K562 (cell line): ENCODE results near the gene SRD5A2. TPM values are rescaled to one million over a fixed set of nuclear protein-coding genes. Genes with fewer than 3 reads are reported as not detected.

Experiments
- ATAC-seq: fragments of 200-7000 bp; cut with Tn5 transposase; 3 replicates; pipeline ENCODE4 v1.9.1; 2020; ENCODE audit warnings: moderate library complexity
- BruUV-seq: library from RNA; stranded (reverse); fragments of 400-500 nt; replicated peaks from 2 replicates; lab custom pipeline; 2021; lab: Mats Ljungman, UMichigan
- CTCF ChIA-PET: fragments of 300-600 bp; formaldehyde crosslinking; extraction: SDS; loops from one replicate; lab custom pipeline; 2021; ENCODE audit warnings: low intra/inter-chr PET ratio; lab: Yijun Ruan, JAX
- POLR2A ChIA-PET: fragments of 300-600, 350-650 bp; sonication (Branson Sonifier 250); formaldehyde crosslinking; extraction: SDS; loops from one replicate; lab custom pipeline; 2021; ENCODE audit warnings: antibody characterized with exemption, inconsistent platforms; lab: Yijun Ruan, JAX
- DNase-seq, 4 experiments: peaks; one replicate each; pipeline versions ENCODE4 v3.0.0 to v3.0.0-alpha.2; 2011 to 2018; ENCODE audit warnings: low spot score in 3 of 4, mixed read lengths in 3 of 4; ENCODE audit errors: extremely low read depth in 1 of 4
- FAIRE-seq: peaks from 2 replicates; lab custom pipeline; 2011; peaks lifted over from hg19 to GRCh38; lab: Jason Lieb, UNC
- H2AFZ ChIP-seq: 2 replicates; pipeline ENCODE4 v1.6.0; 2011; ENCODE audit warnings: low read depth, low read length, control low read depth, inconsistent platforms
- H3K27ac ChIP-seq: fragments of 200-600 bp; 3 replicates; pipeline ENCODE4 v1.8.0; 2011; ENCODE audit warnings: low read depth, mild to moderate bottlenecking, control low read depth, inconsistent platforms, low read length, moderate library complexity, mixed read lengths; ENCODE audit errors: extremely low read depth
- H3K27me3 ChIP-seq, 2 experiments: fragments of 300-600 bp in 1 of 2; 2 replicates in 1 of 2; 3 replicates in 1 of 2; pipeline versions ENCODE4 v1.6.0 to v1.8.0; 2011; ENCODE audit warnings: inconsistent platforms in 2 of 2, low read length in 2 of 2, mild to moderate bottlenecking in 1 of 2, mixed read lengths in 1 of 2, moderate library complexity in 1 of 2; ENCODE audit not compliant: control insufficient read depth in 2 of 2, insufficient read depth in 2 of 2
- H3K36me3 ChIP-seq: fragments of 300-600 bp; 3 replicates; pipeline ENCODE4 v1.8.0; 2011; ENCODE audit warnings: mild to moderate bottlenecking, low read length, inconsistent platforms; ENCODE audit not compliant: control insufficient read depth, insufficient read depth
- H3K4me1 ChIP-seq, 2 experiments: fragments of 200-600 bp in 1 of 2; replicated peaks in 1 of 2; 2 replicates in 1 of 2; 3 replicates in 1 of 2; pipeline versions ENCODE4 v1.5.1 to v1.8.0; 2011; ENCODE audit warnings: inconsistent platforms in 2 of 2, low read length in 2 of 2, mild to moderate bottlenecking in 1 of 2, mixed read lengths in 1 of 2, moderate library complexity in 1 of 2; ENCODE audit not compliant: control insufficient read depth in 2 of 2, insufficient read depth in 2 of 2
- H3K4me2 ChIP-seq: 2 replicates; pipeline ENCODE4 v1.6.1; 2011; ENCODE audit warnings: low read length, control low read depth, inconsistent platforms, mixed read lengths; ENCODE audit not compliant: insufficient read depth
- H3K4me3 ChIP-seq: fragments of 200-600 bp; sonication (generic), shearing (Covaris generic); 2 replicates; pipeline ENCODE4 v1.5.1; 2016; ENCODE audit warnings: control low read depth, inconsistent platforms
- H3K79me2 ChIP-seq: fragments of 200-600 bp; 3 replicates; pipeline ENCODE4 v1.8.0; 2011; ENCODE audit warnings: low read length, inconsistent platforms; ENCODE audit not compliant: control insufficient read depth, insufficient read depth
- H3K9ac ChIP-seq, 2 experiments: 2 replicates each; pipeline versions ENCODE4 v1.6.0 to v1.6.1; 2011; ENCODE audit warnings: low read depth in 2 of 2, low read length in 2 of 2, control low read depth in 1 of 2, inconsistent platforms in 1 of 2, mild to moderate bottlenecking in 1 of 2, mixed read lengths in 1 of 2; ENCODE audit not compliant: insufficient read depth in 1 of 2
- H3K9me1 ChIP-seq: one replicate; pipeline ENCODE4 v1.6.0; 2011; ENCODE audit warnings: inconsistent platforms, mild to moderate bottlenecking, low read length, moderate library complexity; ENCODE audit not compliant: control insufficient read depth, insufficient read depth
- H3K9me3 ChIP-seq: replicated peaks from 2 replicates; pipeline ENCODE4 v1.5.1; 2011; ENCODE audit warnings: low read depth, low read length, inconsistent platforms; ENCODE audit not compliant: control insufficient read depth, insufficient read depth
- H4K20me1 ChIP-seq: replicated peaks from 2 replicates; pipeline ENCODE4 v1.6.1; 2011; ENCODE audit warnings: low read length, inconsistent platforms, mixed read lengths; ENCODE audit not compliant: control insufficient read depth, insufficient read depth
- ATF6 ChIP-seq: sonication (generic); formaldehyde crosslinking; IDR thresholded peaks from 2 replicates; pipeline ENCODE4 v1.4.0; 2020; ENCODE audit warnings: mild to moderate bottlenecking, missing genetic modification reagents
- HNRNPH1 ChIP-seq: fragments of 200-400 bp; formaldehyde crosslinking; optimal IDR thresholded peaks from 2 replicates; pipeline ENCODE3; 2017; ENCODE audit warnings: low read depth, mild to moderate bottlenecking, low read length, moderate library complexity
- HNRNPUL1 ChIP-seq: fragments of 200-400 bp; formaldehyde crosslinking; IDR thresholded peaks from 2 replicates; pipeline ENCODE4 v1.6.1; 2017; ENCODE audit warnings: low read length
- MAFF ChIP-seq: IDR thresholded peaks from 2 replicates; pipeline ENCODE4 v1.6.1; 2012; ENCODE audit warnings: low read length, improper control_type of control experiment
- MNT ChIP-seq, 2 experiments: fragments of 450-650 bp; conservative IDR thresholded peaks; 2 replicates each; pipeline ENCODE4 v1.6.1; 2017; ENCODE audit warnings: mild to moderate bottlenecking in 2 of 2, moderate library complexity in 2 of 2
- PHF20 ChIP-seq: fragments of 450-650 bp; IDR thresholded peaks from 2 replicates; pipeline ENCODE4 v1.6.1; 2018; ENCODE audit not compliant: partially characterized antibody
- RBM15 ChIP-seq: fragments of 200-400 bp; formaldehyde crosslinking; IDR thresholded peaks from 2 replicates; pipeline ENCODE4 v1.6.1; 2018; ENCODE audit warnings: mild to moderate bottlenecking, low read length, moderate library complexity; ENCODE audit not compliant: insufficient read depth
- RBM25 ChIP-seq: fragments of 200-400 bp; formaldehyde crosslinking; IDR thresholded peaks from 2 replicates; pipeline ENCODE4 v1.6.1; 2018; ENCODE audit warnings: low read length, low read depth, moderate library complexity; ENCODE audit not compliant: severe bottlenecking
- TBL1XR1 ChIP-seq, 2 experiments: IDR thresholded peaks; 2 replicates each; pipeline ENCODE4 v1.6.1; 2012; ENCODE audit warnings: improper control_type of control experiment in 2 of 2, low read length in 2 of 2, mild to moderate bottlenecking in 1 of 2
- ZBED1 ChIP-seq: IDR thresholded peaks from 2 replicates; pipeline ENCODE4 v1.6.1; 2014
- ZNF143 ChIP-seq: sonication (generic); formaldehyde crosslinking; IDR thresholded peaks from 2 replicates; pipeline ENCODE4 v1.9.0; 2022; ENCODE audit warnings: mild to moderate bottlenecking, missing genetic modification reagents
- ZNF79 ChIP-seq: fragments of 250-450 bp; sonication (Bioruptor Pico); IDR thresholded peaks from 2 replicates; pipeline ENCODE4 v1.4.0; 2020; ENCODE audit warnings: low read depth, mild to moderate bottlenecking, moderate library complexity
- WGBS: fragments of 100-300 bp; shearing (Covaris generic); methylation state at CpG from one replicate; pipeline ENCODE4 v1.1.6; 2016; ENCODE audit warnings: low coverage, mixed read lengths; ENCODE audit not compliant: insufficient coverage; ENCODE audit errors: missing lambda C conversion rate; 5-methylcytosine and 5-hydroxymethylcytosine counted together
- in situ Hi-C: fragments of 300-500 bp; cut with MboI; formaldehyde crosslinking; loops from 4 replicates; pipeline ENCODE4 v1.15.0; 2018; ENCODE audit warnings: inconsistent platforms, mixed read lengths
- intact Hi-C: fragments of 100-400 bp; cut with micrococcal nuclease; formaldehyde crosslinking; loops from 2 replicates; pipeline ENCODE4 v1.14.2; 2022
- polyA plus RNA-seq, 8 experiments: library from polyadenylated mRNA; depleted of rRNA in 4 of 8; stranded (reverse) in 5 of 8; unstranded in 3 of 8; fragments of >200 nt; fragmentation: Nextera tagmentation in 2 of 8; fragmentation: Illumina TruSeq in 1 of 8; extraction: Ambion mirVana in 2 of 8; extraction: Trizol in 1 of 8; gene quantifications; 2 replicates each; pipeline versions ENCODE4 v1.2.1 to v1.2.3, GENCODE V29; 2011 to 2014; ENCODE audit warnings: inconsistent platforms in 1 of 8, missing spikeins in 1 of 8
- total RNA-seq, 7 experiments: library from RNA; depleted of rRNA in 6 of 7; stranded (reverse); fragments of >200 nt in 6 of 7; fragmentation: Illumina TruSeq in 2 of 7; extraction: Trizol in 2 of 7; gene quantifications; 2 replicates each; pipeline versions ENCODE4 v1.2.1 to v1.2.3, GENCODE V29; 2011 to 2021; ENCODE audit warnings: low replicate concordance in 1 of 7

The SRD5A2 gene
- total and polyA plus RNA-seq, 9 of the 15 experiments (the other 6 are each of a cell fraction or from before 2014, with no cell fraction given): 0.03 TPM; not detected in 8

- in situ Hi-C loops: no loop called here
- FAIRE-seq: no peak
- intact Hi-C loops: no loop called here
Measured at GRCh38 chr2:31556940-31557339, 23.8 kb downstream of the SRD5A2 start.

GRCh38 chr2:31555967-31556706 is 24.6 kb downstream of the SRD5A2 start:
- intact Hi-C loops (no loop called here), in situ Hi-C loops (no loop called here)
- H3K9me3 ChIP-seq: no peaks in the 10 kb centered on the region
- no peak overlapping the region for H3K4me3 ChIP-seq
- no peak overlapping the region for H3K4me2 ChIP-seq
- H3K9me1 ChIP-seq: no peaks in the 10 kb centered on the region
- no peak overlapping the region for H3K27ac ChIP-seq
- H4K20me1 ChIP-seq: no peaks in the 10 kb centered on the region
- no peaks in the 10 kb centered on the region for H3K4me1 ChIP-seq
- no peaks in the 10 kb centered on the region for H3K27me3 ChIP-seq
- H3K36me3 ChIP-seq: no peaks in the 10 kb centered on the region
- H3K9ac ChIP-seq: no peak overlapping the region
- ATAC-seq: no peak
- H2AFZ ChIP-seq: no peak overlapping the region
- POLR2A ChIA-PET: no interaction called here
- BruUV-seq: no TSS peak
- no peaks in the 10 kb centered on the region for H3K79me2 ChIP-seq
- CTCF ChIA-PET: no interaction called here
- DNase-seq: no peak
- FAIRE-seq: no peak
- WGBS: 3% methylated on average over 3 of the region's 3 CpGs
- TF ChIP-seq MAFF (no peak), TBL1XR1 (IDR thresholded peaks at IDR 0.05; ENCODE audit: low read length in 2 of 2) (no peak), ZNF79 (CRISPR knock-in tag) (no peak), HNRNPH1 (no peak), MNT (conservative IDR thresholded peaks at IDR 0.05) (no peak), RBM15 (no peak), ATF6 (CRISPR knock-in tag) (no peak), HNRNPUL1 (no peak), ZNF143 (no peak), PHF20 (no peak)

More at GRCh38 chr2:31556940-31557339, 23.8 kb downstream of the SRD5A2 start:
- Histone ChIP-seq H3K9ac (no peak overlapping the region), H3K9me1 (no peaks in the 10 kb centered on the region), H3K36me3 (no peaks in the 10 kb centered on the region), H4K20me1 (no peaks in the 10 kb centered on the region), H3K27me3 (no peaks in the 10 kb centered on the region), H3K27ac (no peak overlapping the region), H3K79me2 (no peaks in the 10 kb centered on the region), H3K4me2 (no peak overlapping the region), H3K9me3 (no peaks in the 10 kb centered on the region), H3K4me3 (no peak overlapping the region)
- CTCF ChIA-PET: no interaction called here
- no peak for DNase-seq
- peak; percentile 25 for TF ChIP-seq RBM25
- TF ChIP-seq ZBED1: no peak
- TF ChIP-seq, all 486 proteins: peak for 1
- no peaks in the 10 kb centered on the region for H3K4me1 ChIP-seq
- BruUV-seq: no TSS peak
- no peak for ATAC-seq
- POLR2A ChIA-PET: no interaction called here
- no peak overlapping the region for H2AFZ ChIP-seq
